CD4-positive, alpha-beta T cell (primary cell): ENCODE measurements around the gene USP27X. TPM values are rescaled to one million over a fixed set of nuclear protein-coding genes. Genes with fewer than 3 reads are reported as not detected.

Source experiments
- ATAC-seq: fragments of 200-7000 bp; cut with Tn5 transposase; one replicate; pipeline ENCODE4 v1.10.0; 2022; ENCODE audit warnings: mild to moderate bottlenecking; ENCODE audit not compliant: poor library complexity
- CTCF ChIA-PET: fragments of 350-600 bp; sonication (Branson Sonifier 250); formaldehyde crosslinking; loops from one replicate; lab custom pipeline; 2021; ENCODE audit warnings: antibody characterized with exemption, inconsistent platforms; lab: Charles Lee
- POLR2A ChIA-PET: fragments of 350-600 bp; sonication (Branson Sonifier 250); formaldehyde crosslinking; loops from one replicate; lab custom pipeline; 2021; ENCODE audit warnings: antibody characterized with exemption, inconsistent platforms; lab: Charles Lee
- DNase-seq, 14 experiments: peaks; one replicate each; pipeline ENCODE4 v3.0.0-alpha.2; 2013 to 2020; ENCODE audit warnings: mixed read lengths in 2 of 14
- H3K27ac ChIP-seq, 2 donors: one replicate each; pipeline versions ENCODE4 v1.5.1 to v1.7.0; 2013; ENCODE audit warnings: low read length in 2 of 2, low read depth in 1 of 2, mild to moderate bottlenecking in 1 of 2
- H3K27me3 ChIP-seq, 2 experiments: 1 replicate in 1 of 2; 2 replicates in 1 of 2; pipeline versions ENCODE4 v1.6.1 to v1.7.0; 2013; ENCODE audit warnings: low read length in 2 of 2, control low read depth in 1 of 2, mild to moderate bottlenecking in 1 of 2, moderate library complexity in 1 of 2; ENCODE audit not compliant: insufficient read depth in 2 of 2, control insufficient read depth in 1 of 2
- H3K36me3 ChIP-seq: one replicate; pipeline ENCODE4 v1.6.1; 2013; ENCODE audit warnings: low read length, control low read depth; ENCODE audit not compliant: insufficient read depth
- H3K4me1 ChIP-seq: one replicate; pipeline ENCODE4 v1.6.1; 2013; ENCODE audit warnings: low read length, control low read depth; ENCODE audit not compliant: insufficient read depth
- H3K4me3 ChIP-seq: one replicate; pipeline ENCODE4 v1.5.1; 2013; ENCODE audit warnings: mild to moderate bottlenecking, low read length, moderate library complexity
- H3K9me3 ChIP-seq, 2 experiments: 1 replicate in 1 of 2; 2 replicates in 1 of 2; pipeline versions ENCODE4 v1.6.1 to v1.7.0; 2013; ENCODE audit warnings: low read length in 2 of 2, mild to moderate bottlenecking in 2 of 2, control low read depth in 1 of 2, moderate library complexity in 1 of 2; ENCODE audit not compliant: control insufficient read depth in 1 of 2, insufficient read depth in 1 of 2
- H3K27ac Mint-ChIP-seq: one replicate; pipeline ENCODE4 v1.8.0; 2020; ENCODE audit warnings: mixed read lengths
- H3K27me3 Mint-ChIP-seq: one replicate; pipeline ENCODE4 v1.8.0; 2021; ENCODE audit warnings: mixed read lengths
- H3K36me3 Mint-ChIP-seq: one replicate; pipeline ENCODE4 v1.8.0; 2021; ENCODE audit warnings: low read depth, mixed read lengths
- H3K4me1 Mint-ChIP-seq: one replicate; pipeline ENCODE4 v1.8.0; 2021; ENCODE audit warnings: low read depth, mixed read lengths
- H3K4me3 Mint-ChIP-seq: one replicate; pipeline ENCODE4 v1.8.0; 2020; ENCODE audit warnings: mild to moderate bottlenecking, mixed read lengths
- H3K9me3 Mint-ChIP-seq: one replicate; pipeline ENCODE4 v1.8.0; 2020; ENCODE audit warnings: mixed read lengths
- CTCF ChIP-seq: fragments of 200-600 bp; IDR thresholded peaks from one replicate; pipeline ENCODE4 v1.8.0; 2022; ENCODE audit warnings: antibody characterized with exemption, mild to moderate bottlenecking
- intact Hi-C, 2 experiments: fragments of 100-400 bp; cut with DNase I in 1 of 2; cut with micrococcal nuclease in 1 of 2; formaldehyde crosslinking; loops; one replicate each; pipeline versions ENCODE4 v1.15.1 to v1.9.0; 2023 to 2025; cut with DNase I, micrococcal nuclease
- total RNA-seq, 174 experiments: library from RNA in 2 of 174; stranded (reverse) in 2 of 174; gene quantifications; one replicate each; pipeline ENCODE4 v1.2.3 and lab custom pipeline; 2021 to 2026

The USP27X gene
- total RNA-seq, 2 experiments from 2014 or later = 2.7 to 3.2 TPM

- Mint-ChIP-seq H3K4me1 (no peaks in the 10 kb centered on the region), H3K27me3 (peaks cover under 1% of the 10 kb centered on the region), H3K36me3 (no peaks in the 10 kb centered on the region), H3K9me3 (no peaks in the 10 kb centered on the region), H3K4me3 (no peak overlapping the region), H3K27ac (no peak overlapping the region)
- no peak for ATAC-seq
- DNase-seq = no peak
- no peak overlapping the region for H3K27ac ChIP-seq
- no peaks in the 10 kb centered on the region for H3K9me3 ChIP-seq
- no peaks in the 10 kb centered on the region for H3K4me1 ChIP-seq
- ChIA-PET POLR2A (no interaction called here), CTCF (no interaction called here)
- H3K27me3 ChIP-seq = no peaks in the 10 kb centered on the region
- no peak for TF ChIP-seq CTCF
- no peaks in the 10 kb centered on the region for H3K36me3 ChIP-seq
- intact Hi-C loops = no loop called here
- H3K4me3 ChIP-seq = no peak overlapping the region
Observed at GRCh38 chrX:49853661-49854060, 25.6 kb upstream of the USP27X start.

- Mint-ChIP-seq H3K9me3 (no peaks in the 10 kb centered on the region), H3K36me3 (no peaks in the 10 kb centered on the region), H3K4me3 (no peak overlapping the region), H3K27me3 (no peaks in the 10 kb centered on the region), H3K27ac (no peak overlapping the region), H3K4me1 (no peaks in the 10 kb centered on the region)
- ATAC-seq = no peak
- intact Hi-C loops = no loop called here
- Histone ChIP-seq H3K27ac (no peak overlapping the region), H3K4me1 (no peaks in the 10 kb centered on the region), H3K4me3 (no peak overlapping the region), H3K9me3 (no peaks in the 10 kb centered on the region), H3K27me3 (no peaks in the 10 kb centered on the region), H3K36me3 (no peaks in the 10 kb centered on the region)
- CTCF ChIA-PET = no interaction called here
- POLR2A ChIA-PET = no interaction called here
- no peak for TF ChIP-seq CTCF
- no peak for DNase-seq
Observed at GRCh38 chrX:49856819-49857218, 22.5 kb upstream of the USP27X start.

- no peak for TF ChIP-seq CTCF
- Histone ChIP-seq H3K27me3 (no peaks in the 10 kb centered on the region), H3K4me1 (no peaks in the 10 kb centered on the region), H3K9me3 (no peaks in the 10 kb centered on the region), H3K27ac (no peak overlapping the region), H3K36me3 (no peaks in the 10 kb centered on the region), H3K4me3 (no peak overlapping the region)
- Mint-ChIP-seq H3K27ac (no peak overlapping the region), H3K9me3 (no peaks in the 10 kb centered on the region), H3K4me3 (no peak overlapping the region), H3K27me3 (peaks cover 4% of the 10 kb centered on the region), H3K4me1 (no peaks in the 10 kb centered on the region), H3K36me3 (no peaks in the 10 kb centered on the region)
- DNase-seq (no peak), ATAC-seq (no peak)
- intact Hi-C loops = no loop called here
- POLR2A ChIA-PET = no interaction called here
- CTCF ChIA-PET = no interaction called here
Observed at GRCh38 chrX:49858341-49858740, 20.9 kb upstream of the USP27X start.
